Activated T-cell treated with anti-CD3 and anti-CD28 coated beads, Interleukin-2, amount 50 U/mL, for 24 hours (primary cell): ENCODE data around the gene THY1.

Experiments used
- DNase-seq: peaks from one replicate; pipeline ENCODE4 v3.0.0-alpha.2; 2020
- H3K27ac Mint-ChIP-seq: 2 replicates; pipeline ENCODE4 v1.8.0; 2020; ENCODE audit warnings: mild to moderate bottlenecking, mixed read lengths
- H3K27me3 Mint-ChIP-seq: 2 replicates; pipeline ENCODE4 v1.8.0; 2020; ENCODE audit warnings: mixed read lengths
- H3K36me3 Mint-ChIP-seq: 2 replicates; pipeline ENCODE4 v1.8.0; 2020; ENCODE audit warnings: low read depth, mixed read lengths
- H3K4me1 Mint-ChIP-seq: 2 replicates; pipeline ENCODE4 v1.8.0; 2020; ENCODE audit warnings: low read depth, mixed read lengths
- H3K4me3 Mint-ChIP-seq: 2 replicates; pipeline ENCODE4 v1.8.0; 2020; ENCODE audit warnings: mild to moderate bottlenecking, moderate library complexity, mixed read lengths
- H3K9me3 Mint-ChIP-seq: 2 replicates; pipeline ENCODE4 v1.8.0; 2020; ENCODE audit warnings: mixed read lengths

The THY1 gene

DNA sequence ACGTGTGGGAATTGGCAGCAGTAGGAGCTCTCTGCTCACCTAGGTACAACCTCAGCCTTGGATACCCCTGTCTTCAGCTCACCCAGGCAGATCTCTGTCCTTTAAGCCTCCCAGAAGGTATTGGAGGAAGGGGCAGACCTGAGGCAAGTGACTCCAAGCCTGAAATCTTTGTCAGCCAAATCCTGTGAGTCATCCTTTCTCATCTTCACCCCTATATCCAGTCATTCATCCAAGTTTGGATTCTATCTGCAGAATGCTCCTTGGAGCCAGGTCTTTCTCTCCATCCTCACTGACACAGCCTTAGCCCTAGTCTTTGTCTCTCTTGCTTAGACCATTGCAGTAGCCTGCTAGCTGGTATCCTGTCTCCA, 10.4 kb upstream of the THY1 start:
- no peak overlapping the region for H3K4me3 Mint-ChIP-seq
- peaks cover 7% of the 10 kb centered on the region for H3K9me3 Mint-ChIP-seq
- no peaks in the 10 kb centered on the region for H3K36me3 Mint-ChIP-seq
- peaks cover 59% of the 10 kb centered on the region for H3K27me3 Mint-ChIP-seq
- DNase-seq, result no peak
- H3K27ac Mint-ChIP-seq, result no peak overlapping the region
- no peaks in the 10 kb centered on the region for H3K4me1 Mint-ChIP-seq

DNA sequence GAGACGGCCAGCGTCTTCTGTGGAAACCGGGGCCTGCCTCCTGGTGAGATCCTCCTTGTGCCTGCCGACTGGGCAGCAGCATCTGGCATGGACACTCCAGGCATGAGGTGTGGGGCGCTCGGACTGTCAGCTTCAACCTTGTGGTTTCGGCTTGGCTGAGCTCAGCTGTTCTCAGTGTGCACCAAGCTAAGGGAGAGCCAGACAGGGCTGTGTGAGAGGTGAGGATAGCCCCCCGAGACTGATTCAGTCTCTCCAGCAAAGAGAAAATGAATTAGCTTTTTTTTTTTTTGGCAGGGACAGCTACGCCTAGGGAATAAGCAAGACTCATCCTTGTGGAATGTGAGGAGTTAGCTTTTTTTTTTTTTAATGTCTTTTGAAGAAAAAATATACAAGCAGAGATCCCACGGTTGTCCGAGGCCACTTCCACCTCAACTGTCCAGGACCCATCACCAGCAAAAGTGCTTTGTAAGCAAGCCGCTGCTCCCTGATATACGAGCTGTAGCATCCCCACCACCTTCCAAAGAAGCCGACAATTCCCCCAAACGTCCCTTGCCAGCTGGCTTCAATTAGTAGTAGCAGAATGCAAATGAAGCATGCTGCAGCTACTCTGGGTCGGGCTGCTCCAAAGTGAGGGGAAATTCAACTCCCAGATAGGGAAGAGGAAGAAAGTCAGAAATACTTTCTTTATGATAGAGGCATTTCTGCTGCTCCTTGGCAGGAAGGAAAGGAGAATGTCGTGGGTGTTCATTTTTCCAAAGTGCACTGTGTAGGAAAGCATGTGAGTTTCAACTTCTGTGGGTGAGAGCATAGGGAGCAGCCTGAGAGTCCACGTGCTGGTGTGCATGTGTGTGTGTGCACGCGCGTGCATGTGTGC, 9.7 kb upstream of the THY1 start:
- peaks cover 7% of the 10 kb centered on the region for H3K9me3 Mint-ChIP-seq
- DNase-seq, result no peak
- H3K4me3 Mint-ChIP-seq, result no peak overlapping the region
- H3K27ac Mint-ChIP-seq, result no peak overlapping the region
- peaks cover 59% of the 10 kb centered on the region for H3K27me3 Mint-ChIP-seq
- no peaks in the 10 kb centered on the region for H3K36me3 Mint-ChIP-seq
- H3K4me1 Mint-ChIP-seq, result no peaks in the 10 kb centered on the region

DNA sequence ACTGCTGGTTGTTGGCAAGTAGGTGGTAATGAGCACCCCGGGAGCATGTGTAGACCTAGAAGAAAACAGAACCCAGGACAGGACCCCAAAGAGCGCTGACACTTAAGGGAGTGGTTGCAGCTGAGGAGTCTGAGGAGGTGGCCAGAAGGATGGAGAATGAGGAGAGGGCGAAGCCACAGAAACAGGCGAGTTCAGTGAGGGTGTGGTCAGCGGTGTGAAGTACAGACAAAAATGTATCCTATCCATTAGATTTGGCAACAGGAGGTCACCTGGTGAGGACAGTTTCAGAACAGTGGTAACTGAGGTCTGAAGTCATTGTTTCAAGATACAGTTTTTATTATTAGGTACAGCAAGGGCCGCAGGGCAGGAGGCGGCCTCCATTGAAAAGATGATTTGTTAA, 8.6 kb upstream of the THY1 start:
- no peak for DNase-seq
- Mint-ChIP-seq H3K4me1 (peaks cover 2% of the 10 kb centered on the region), H3K27me3 (peaks cover 55% of the 10 kb centered on the region), H3K27ac (no peak overlapping the region), H3K4me3 (no peak overlapping the region), H3K36me3 (no peaks in the 10 kb centered on the region), H3K9me3 (peaks cover under 1% of the 10 kb centered on the region)

DNA sequence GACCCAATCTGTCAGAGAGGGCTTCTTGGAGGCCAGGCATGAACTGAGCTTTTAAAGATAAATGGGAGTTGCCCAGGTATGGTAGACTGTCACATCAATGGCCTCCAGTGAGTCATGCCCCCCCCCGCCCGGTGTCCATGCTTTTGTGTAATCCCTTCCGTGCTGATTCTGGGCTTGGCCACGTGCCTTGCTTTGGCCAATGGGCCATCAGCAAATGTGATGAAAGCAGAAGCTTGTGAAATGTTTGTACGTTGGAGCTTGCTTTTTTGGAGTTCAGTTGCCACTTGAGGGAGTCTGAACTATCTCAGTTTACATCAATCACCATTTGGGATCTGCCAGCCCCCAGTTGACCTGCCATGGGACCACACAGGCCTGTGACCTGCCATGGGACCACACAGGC, 4.3 kb upstream of the THY1 start:
- H3K4me1 Mint-ChIP-seq, result peaks cover 17% of the 10 kb centered on the region
- H3K36me3 Mint-ChIP-seq, result no peaks in the 10 kb centered on the region
- H3K27ac Mint-ChIP-seq, result no peak overlapping the region
- no peak for DNase-seq
- peaks cover 70% of the 10 kb centered on the region for H3K27me3 Mint-ChIP-seq
- H3K4me3 Mint-ChIP-seq, result no peak overlapping the region
- H3K9me3 Mint-ChIP-seq, result no peaks in the 10 kb centered on the region

DNA sequence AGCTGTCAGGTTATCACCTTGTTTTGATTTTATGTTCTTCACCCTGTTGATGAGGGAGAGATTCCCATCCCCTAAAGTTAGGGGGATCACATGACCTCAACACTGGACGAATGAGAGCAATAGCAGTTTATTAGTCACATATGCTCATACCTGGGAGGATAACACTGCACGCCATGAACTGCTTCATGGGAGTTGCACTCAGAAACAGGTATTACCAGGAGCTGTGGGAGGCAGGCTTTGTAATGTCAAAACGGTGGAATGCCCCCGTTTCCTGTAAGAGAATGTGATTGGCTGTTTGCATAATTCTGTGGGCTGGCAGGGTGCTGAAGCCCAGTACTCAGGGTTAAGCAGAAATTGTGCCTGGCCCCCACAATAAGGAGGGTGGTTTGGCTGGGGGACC, 3.2 kb upstream of the THY1 start:
- DNase-seq, result no peak
- Mint-ChIP-seq H3K27ac (peak overlapping the region; percentile 23), H3K27me3 (peaks cover 71% of the 10 kb centered on the region), H3K9me3 (no peaks in the 10 kb centered on the region), H3K4me1 (peaks cover 25% of the 10 kb centered on the region), H3K36me3 (no peaks in the 10 kb centered on the region), H3K4me3 (no peak overlapping the region)

DNA sequence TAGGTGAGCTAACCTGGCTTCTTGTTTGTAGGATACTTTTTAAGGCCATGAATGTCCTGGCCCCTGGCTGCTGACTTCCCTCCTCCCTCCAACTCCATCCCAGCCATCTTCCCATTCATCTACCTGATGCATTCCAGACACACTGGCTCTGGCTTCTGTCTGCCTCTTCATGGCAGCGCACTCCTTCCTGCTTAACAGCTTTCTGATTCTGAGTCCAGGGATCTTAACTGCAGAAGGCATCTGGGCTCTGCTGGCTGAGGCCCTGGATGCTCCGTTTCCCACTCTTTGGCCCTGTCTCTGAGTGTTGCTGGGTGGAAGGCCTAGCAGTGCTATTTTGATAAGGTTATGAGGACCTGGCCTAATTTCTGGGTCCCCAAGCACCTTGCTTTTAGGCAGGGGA, 1.8 kb upstream of the THY1 start:
- no peak overlapping the region for H3K27ac Mint-ChIP-seq
- no peak for DNase-seq
- peaks cover 72% of the 10 kb centered on the region for H3K27me3 Mint-ChIP-seq
- H3K4me3 Mint-ChIP-seq, result no peak overlapping the region
- H3K9me3 Mint-ChIP-seq, result no peaks in the 10 kb centered on the region
- H3K4me1 Mint-ChIP-seq, result peaks cover 25% of the 10 kb centered on the region
- no peaks in the 10 kb centered on the region for H3K36me3 Mint-ChIP-seq

DNA sequence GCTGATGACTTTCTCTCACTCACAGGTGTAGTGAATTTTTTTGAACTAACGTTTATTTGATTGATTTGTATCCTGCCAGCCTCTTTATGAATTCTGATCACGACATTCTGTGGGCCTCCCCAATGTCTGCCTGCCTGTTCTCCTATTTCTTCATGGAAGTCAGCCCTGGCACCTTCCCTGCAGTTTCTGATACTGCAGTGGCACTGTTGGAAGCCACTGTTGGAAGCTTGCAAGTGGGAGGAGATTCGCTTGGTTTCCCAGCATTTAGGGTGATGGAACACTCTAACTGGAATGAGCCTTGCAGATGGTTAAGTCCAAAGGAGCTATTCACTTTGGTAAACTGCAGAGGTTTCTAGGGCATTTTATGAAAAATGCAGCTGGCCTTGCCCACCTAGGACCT, 1.3 kb upstream of the THY1 start:
- no peak overlapping the region for H3K4me3 Mint-ChIP-seq
- H3K27ac Mint-ChIP-seq, result no peak overlapping the region
- H3K36me3 Mint-ChIP-seq, result no peaks in the 10 kb centered on the region
- peaks cover 25% of the 10 kb centered on the region for H3K4me1 Mint-ChIP-seq
- no peaks in the 10 kb centered on the region for H3K9me3 Mint-ChIP-seq
- H3K27me3 Mint-ChIP-seq, result peaks cover 72% of the 10 kb centered on the region
- no peak for DNase-seq

DNA sequence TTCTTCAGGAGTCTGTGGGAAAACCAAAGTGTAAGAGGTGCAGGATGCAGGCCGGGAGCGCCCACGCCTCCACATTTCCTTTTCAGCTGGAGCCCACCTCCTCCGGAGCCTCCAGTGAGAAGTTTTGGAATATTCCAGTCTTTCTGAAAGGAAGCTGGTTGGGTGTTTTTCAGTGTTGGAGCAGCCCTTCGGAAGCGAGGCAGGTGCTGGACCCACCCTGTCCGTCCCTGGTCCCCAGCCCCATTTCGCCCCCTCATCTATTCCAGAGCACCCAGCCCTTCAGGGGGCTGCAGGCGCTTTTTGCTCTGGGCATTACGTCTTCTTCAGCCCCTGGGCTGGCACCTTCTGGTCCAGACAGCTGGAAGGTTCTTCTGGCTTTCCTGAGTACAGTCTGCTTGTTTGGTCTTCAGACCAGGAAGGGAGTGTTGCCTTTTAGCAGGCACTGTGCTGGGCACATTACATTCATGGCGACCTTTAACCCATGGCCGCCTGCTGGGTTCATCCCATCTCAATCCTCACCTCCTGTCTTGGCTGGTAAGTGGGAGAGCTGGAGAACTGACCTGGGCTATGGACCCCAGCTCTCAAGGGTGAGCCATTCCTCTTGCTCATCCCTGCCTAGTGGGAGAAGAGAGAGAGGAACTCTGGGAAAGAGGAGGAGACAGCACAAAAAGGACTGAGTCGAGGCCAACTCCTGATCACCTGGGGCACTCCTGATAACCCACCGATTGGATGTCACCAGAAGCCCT, 710 bp upstream of the THY1 start:
- H3K36me3 Mint-ChIP-seq, result no peaks in the 10 kb centered on the region
- no peak overlapping the region for H3K27ac Mint-ChIP-seq
- H3K4me1 Mint-ChIP-seq, result peaks cover 25% of the 10 kb centered on the region
- H3K4me3 Mint-ChIP-seq, result no peak overlapping the region
- DNase-seq, result no peak
- H3K9me3 Mint-ChIP-seq, result no peaks in the 10 kb centered on the region
- H3K27me3 Mint-ChIP-seq, result peaks cover 73% of the 10 kb centered on the region

DNA sequence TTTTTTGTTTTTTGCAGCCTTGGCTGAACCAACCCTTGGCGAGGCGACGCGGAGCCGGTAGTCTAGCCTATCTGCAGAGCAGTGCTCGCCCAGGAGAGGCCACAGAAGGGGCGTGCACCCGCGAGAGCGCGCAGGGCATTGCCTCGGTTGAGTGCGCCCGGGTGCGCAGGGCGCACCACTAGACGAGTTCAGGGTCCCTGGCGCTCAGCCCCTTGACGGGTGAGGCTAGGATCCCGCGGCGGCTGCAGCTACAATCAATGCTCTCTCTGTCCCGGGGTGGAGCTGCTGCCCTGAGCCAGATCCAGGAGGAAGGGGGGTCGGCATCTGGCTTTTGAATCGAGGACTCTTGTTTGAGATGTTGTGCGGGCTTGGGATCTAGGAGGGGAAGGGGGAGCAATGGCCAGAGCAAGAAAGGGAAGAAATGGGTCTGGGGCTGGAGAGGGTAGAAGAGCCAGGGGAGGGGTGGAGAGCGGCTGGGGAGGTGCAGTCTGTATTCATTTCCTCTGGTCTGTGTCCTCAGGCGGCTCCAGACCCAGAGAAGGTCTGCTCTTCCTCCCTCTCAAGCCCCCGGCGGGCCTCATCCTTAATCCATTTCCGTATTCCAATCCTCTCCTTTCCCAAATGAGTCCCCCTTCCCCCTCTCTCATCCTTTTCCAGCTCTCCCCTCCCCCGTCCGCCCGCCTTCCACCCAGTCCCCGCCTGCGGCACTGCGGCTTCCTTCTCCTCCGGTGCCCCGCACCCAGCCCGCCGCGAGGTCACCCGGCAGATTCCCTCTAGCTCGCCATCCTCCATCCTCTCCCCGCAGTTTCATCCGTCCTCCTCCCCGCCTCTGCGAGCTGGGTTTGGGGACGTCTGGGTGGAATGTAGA, 797 bp downstream of the THY1 start:
- Mint-ChIP-seq H3K4me3 (peak overlapping the region; percentile 40), H3K27me3 (peaks cover 76% of the 10 kb centered on the region), H3K4me1 (peaks cover 25% of the 10 kb centered on the region), H3K9me3 (no peaks in the 10 kb centered on the region), H3K36me3 (no peaks in the 10 kb centered on the region), H3K27ac (no peak overlapping the region)
- no peak for DNase-seq

DNA sequence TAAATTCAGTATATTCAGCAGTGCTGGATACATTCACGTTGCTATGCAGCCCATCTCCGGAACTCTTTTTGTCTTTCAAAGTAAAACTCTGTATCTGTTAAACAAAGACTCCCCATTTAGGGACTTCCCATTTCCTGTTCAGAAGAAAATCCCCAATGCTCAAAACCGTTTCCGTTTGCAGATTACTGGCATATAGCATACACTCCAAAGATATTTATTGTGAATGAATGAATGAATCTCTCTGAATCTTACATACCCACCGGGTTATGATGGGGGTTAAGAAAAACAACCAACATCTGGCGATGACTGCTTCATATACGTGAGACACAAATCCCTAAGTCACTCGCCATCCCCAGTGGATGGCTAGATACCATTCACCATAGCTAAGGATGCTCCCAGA, 1.6 kb downstream of the THY1 start:
- H3K4me3 Mint-ChIP-seq, result no peak overlapping the region
- peaks cover 76% of the 10 kb centered on the region for H3K27me3 Mint-ChIP-seq
- H3K36me3 Mint-ChIP-seq, result no peaks in the 10 kb centered on the region
- H3K27ac Mint-ChIP-seq, result no peak overlapping the region
- peaks cover 21% of the 10 kb centered on the region for H3K4me1 Mint-ChIP-seq
- H3K9me3 Mint-ChIP-seq, result no peaks in the 10 kb centered on the region
- no peak for DNase-seq

DNA sequence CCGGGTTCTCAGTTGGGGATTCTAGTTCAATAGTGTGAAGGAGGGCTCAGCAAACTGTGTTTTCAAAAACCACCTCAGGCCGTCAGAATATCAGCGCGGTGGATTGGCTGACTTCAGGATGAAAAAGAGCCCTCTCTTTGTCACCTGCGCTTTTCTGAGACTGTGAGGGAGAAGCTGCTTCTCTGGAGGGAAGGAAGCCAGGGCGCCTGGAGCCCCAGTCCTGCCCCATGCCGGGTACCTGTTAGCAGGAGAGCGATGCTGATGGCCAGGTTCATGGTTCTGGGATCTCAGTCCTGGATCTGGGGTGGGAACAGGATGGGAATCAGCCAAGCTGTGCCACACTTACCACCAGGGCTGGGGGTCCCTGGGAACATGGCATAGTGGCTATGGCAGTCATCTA, 2.3 kb downstream of the THY1 start:
- H3K9me3 Mint-ChIP-seq, result no peaks in the 10 kb centered on the region
- H3K27me3 Mint-ChIP-seq, result peaks cover 71% of the 10 kb centered on the region
- H3K4me3 Mint-ChIP-seq, result no peak overlapping the region
- DNase-seq, result no peak
- H3K36me3 Mint-ChIP-seq, result no peaks in the 10 kb centered on the region
- peaks cover 15% of the 10 kb centered on the region for H3K4me1 Mint-ChIP-seq
- H3K27ac Mint-ChIP-seq, result no peak overlapping the region

DNA sequence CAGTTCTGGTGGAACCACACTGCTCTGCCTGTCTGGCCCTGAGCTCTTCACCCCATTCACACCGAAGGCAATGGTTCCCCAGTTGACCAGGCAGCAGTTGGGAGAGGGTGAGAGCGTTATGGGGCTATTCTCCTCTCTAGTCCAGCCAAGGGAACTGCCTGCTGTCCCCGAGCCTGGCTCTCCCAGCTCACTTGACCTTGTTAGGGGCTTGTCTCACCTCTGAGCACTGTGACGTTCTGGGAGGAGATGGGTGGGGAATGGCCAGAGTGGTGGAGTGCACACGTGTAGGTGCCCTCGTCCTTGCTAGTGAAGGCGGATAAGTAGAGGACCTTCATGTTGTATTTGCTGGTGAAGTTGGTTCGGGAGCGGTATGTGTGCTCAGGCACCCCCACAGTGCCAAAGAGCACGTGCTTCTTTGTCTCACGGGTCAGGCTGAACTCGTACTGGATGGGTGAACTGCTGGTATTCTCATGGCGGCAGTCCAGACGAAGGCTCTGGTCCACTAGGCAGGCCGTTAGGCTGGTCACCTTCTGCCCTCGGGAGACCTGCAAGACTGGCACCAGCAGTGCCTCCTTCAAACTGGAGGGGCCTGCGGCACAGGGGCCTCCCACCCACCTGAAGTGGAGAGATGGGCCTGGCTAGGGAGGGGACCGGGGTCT, 3.0 kb downstream of the THY1 start:
- Mint-ChIP-seq H3K27ac (no peak overlapping the region), H3K36me3 (no peaks in the 10 kb centered on the region), H3K9me3 (no peaks in the 10 kb centered on the region), H3K27me3 (peaks cover 68% of the 10 kb centered on the region), H3K4me1 (peaks cover 15% of the 10 kb centered on the region), H3K4me3 (no peak overlapping the region)
- no peak for DNase-seq

DNA sequence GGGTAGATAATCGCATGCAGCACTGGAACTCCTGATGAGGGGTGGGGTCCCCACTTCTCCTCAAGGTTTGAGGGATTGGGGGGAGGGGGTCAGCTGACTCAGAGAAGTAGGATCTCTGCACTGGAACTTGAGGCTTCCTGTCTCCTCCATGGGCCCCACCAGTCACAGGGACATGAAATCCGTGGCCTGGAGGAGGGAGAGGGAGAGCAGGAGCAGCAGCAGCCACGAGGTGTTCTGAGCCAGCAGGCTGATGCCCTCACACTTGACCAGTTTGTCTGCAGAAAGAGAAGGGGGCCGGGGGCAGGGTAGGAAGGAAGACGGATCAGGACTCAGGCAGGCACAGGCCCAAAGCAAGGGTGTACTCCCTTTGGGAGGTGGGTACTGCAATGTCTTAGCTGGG, 3.7 kb downstream of the THY1 start:
- peaks cover 2% of the 10 kb centered on the region for H3K9me3 Mint-ChIP-seq
- no peaks in the 10 kb centered on the region for H3K36me3 Mint-ChIP-seq
- no peak overlapping the region for H3K4me3 Mint-ChIP-seq
- no peak for DNase-seq
- H3K4me1 Mint-ChIP-seq, result peaks cover 15% of the 10 kb centered on the region
- peaks cover 61% of the 10 kb centered on the region for H3K27me3 Mint-ChIP-seq
- H3K27ac Mint-ChIP-seq, result no peak overlapping the region

DNA sequence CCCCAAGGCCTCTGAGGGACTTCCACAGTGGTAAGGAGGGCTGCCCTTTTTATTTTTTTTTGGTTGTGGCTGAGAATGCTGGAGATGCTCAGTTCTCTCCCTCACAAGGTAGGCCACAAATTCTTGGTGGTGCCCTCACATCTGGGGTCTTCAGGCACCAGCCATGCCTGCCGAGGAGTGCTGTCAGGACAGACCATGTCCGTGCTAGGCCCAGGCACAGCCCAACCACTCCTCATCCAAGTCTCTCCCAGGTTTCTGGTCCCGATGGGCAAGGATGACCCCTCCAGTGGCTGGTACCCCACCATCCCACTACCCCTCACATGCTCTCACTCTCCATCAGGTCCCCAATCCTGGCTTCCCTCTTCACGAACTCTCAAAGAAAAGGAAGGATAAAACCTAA, 4.2 kb downstream of the THY1 start:
- H3K27me3 Mint-ChIP-seq, result peaks cover 56% of the 10 kb centered on the region
- DNase-seq, result no peak
- peaks cover 13% of the 10 kb centered on the region for H3K4me1 Mint-ChIP-seq
- no peak overlapping the region for H3K4me3 Mint-ChIP-seq
- no peak overlapping the region for H3K27ac Mint-ChIP-seq
- H3K9me3 Mint-ChIP-seq, result peaks cover 2% of the 10 kb centered on the region
- H3K36me3 Mint-ChIP-seq, result no peaks in the 10 kb centered on the region
